Ovary (tissue), 9 donors: Measurements from ENCODE around the gene CALY. TPM values are rescaled to one million over a fixed set of nuclear protein-coding genes. Genes with fewer than 3 reads are reported as not detected.
A peak's percentile ranks its signal among the peaks of the same experiment; 100 is the strongest.

ENCODE experiments used
- DNase-seq, 5 donors: peaks; one replicate each; pipeline ENCODE4 v3.0.0-alpha.2; 2019 to 2020
- H3K27ac ChIP-seq, 2 donors: fragments of 200-600 bp; one replicate each; pipeline versions ENCODE4 v1.5.1 to v1.8.0; 2019 to 2022
- H3K27me3 ChIP-seq: fragments of 200-600 bp; one replicate; pipeline ENCODE4 v1.8.0; 2022
- H3K36me3 ChIP-seq: fragments of 200-600 bp; sonication (generic); one replicate; pipeline ENCODE4 v1.5.1; 2019
- H3K4me1 ChIP-seq: one replicate; pipeline ENCODE4 v1.8.1; 2013; ENCODE audit warnings: mild to moderate bottlenecking, moderate library complexity; ENCODE audit not compliant: insufficient read depth
- H3K4me3 ChIP-seq: fragments of 200-600 bp; sonication (generic); one replicate; pipeline ENCODE4 v1.5.1; 2017
- H3K9me3 ChIP-seq, 2 donors: fragments of 200-600 bp in 1 of 2; sonication (generic) in 1 of 2; one replicate each; pipeline versions ENCODE4 v1.5.1 to v1.8.1; 2013 to 2019; ENCODE audit warnings: mild to moderate bottlenecking in 1 of 2, moderate library complexity in 1 of 2
- EP300 ChIP-seq: sonication (generic); formaldehyde crosslinking; IDR thresholded peaks from one replicate; pipeline ENCODE4 v1.6.1; 2017; ENCODE audit warnings: antibody characterized with exemption
- POLR2A ChIP-seq: fragments of 450-650 bp; IDR thresholded peaks from one replicate; pipeline ENCODE4 v1.6.1; 2017; ENCODE audit warnings: antibody characterized with exemption, mild to moderate bottlenecking, moderate library complexity
- WGBS, 3 donors: extraction: QIAGEN DNeasy Blood & Tissue Kit in 1 of 3; methylation state at CpG; one replicate each; pipeline versions ENCODE4 v1.1.5 to v1.1.7; 2013 to 2017; 5-methylcytosine and 5-hydroxymethylcytosine counted together
- intact Hi-C, 4 donors: fragments of 100-400 bp; cut with DNase I; formaldehyde crosslinking; loops; one replicate each; pipeline versions ENCODE4 v1.11.0 to v1.15.1; 2022 to 2023
- polyA plus RNA-seq, 2 donors: library from polyadenylated mRNA; stranded (reverse); fragments of 200-250 nt in 1 of 2; fragments of 350-450 nt in 1 of 2; fragmentation: Illumina TruSeq in 1 of 2; extraction: RNeasy Lipid Tissue Mini Kit (QIAGEN cat#74804) in 1 of 2; gene quantifications; one replicate each; pipeline ENCODE4 v1.2.3, GENCODE V29; 2013 to 2014
- total RNA-seq, 7 donors: library from RNA; depleted of rRNA in 2 of 7; stranded (reverse); fragments of >200 nt in 2 of 7; fragmentation: NEBNext Ultra II Directional in 3 of 7; extraction: Animal tissue kit (Norgen Biotek cat#: 25700) in 3 of 7; gene quantifications; one replicate each; pipeline versions ENCODE4 v1.1.0 to v1.2.4, GENCODE V29; 2016 to 2023
- TF ChIP-seq, protein P1 (sequence below), 3 donors: fragments of 450-650 bp in 2 of 3; fragments of 200-600 bp in 1 of 3; IDR thresholded peaks; one replicate each; pipeline versions ENCODE4 v1.5.1 to v1.8.0; 2016 to 2022; ENCODE audit warnings: antibody characterized with exemption in 3 of 3, mild to moderate bottlenecking in 1 of 3
- donor health status: DM: no; HTN: no; CAD: no; lungs with moderate emphysema.
- donor health status: DM: no; HTN: no; CAD: no.
- donor health status: Bipolar disorder and iron deficiency.
- donor health status: DM: yes; HTN: yes; CAD: no.
- donor health status: DM: no; HTN: no; CAD: no.
- donor health status: DM: yes; HTN: yes; CAD: no.

CALY gene
- total and polyA plus RNA-seq, 9 donors, result 0.69 TPM; not detected in 8

DNA sequence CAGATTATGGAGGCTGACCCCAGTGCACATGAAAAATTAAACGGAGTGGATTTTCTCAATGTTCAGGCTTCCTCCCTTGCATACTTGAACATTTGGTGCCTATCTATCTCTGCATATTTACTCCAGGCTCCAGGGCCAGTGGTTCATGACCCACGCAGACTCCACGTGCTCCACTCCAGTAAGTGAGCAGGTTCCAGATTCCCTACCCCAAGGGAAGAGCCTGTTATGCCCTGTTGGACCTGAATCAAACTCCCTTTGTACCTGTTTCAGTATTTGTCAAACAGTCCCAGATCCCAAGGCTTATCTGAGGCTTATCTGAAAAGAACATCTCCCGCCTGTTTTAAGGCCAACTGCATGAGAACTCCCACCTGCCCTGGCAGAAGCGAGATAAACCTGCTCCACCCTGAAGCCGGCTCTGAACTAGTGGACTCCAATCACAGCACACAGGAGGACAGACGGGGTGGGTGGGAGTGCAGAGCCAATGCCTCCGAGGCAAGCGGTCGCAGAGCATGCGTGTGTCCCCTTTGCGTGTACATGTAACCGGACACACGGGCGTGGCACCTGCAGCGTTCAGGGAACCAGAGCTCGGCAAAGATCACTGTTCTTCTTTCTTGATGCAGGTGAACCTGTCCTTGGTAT, 23.4 kb upstream of the CALY start:
- Histone ChIP-seq H3K9me3 (no peaks in the 10 kb centered on the region), H3K4me1 (peaks cover 7% of the 10 kb centered on the region), H3K36me3 (no peaks in the 10 kb centered on the region), H3K4me3 (no peak overlapping the region), H3K27me3 (no peaks in the 10 kb centered on the region), H3K27ac (no peak overlapping the region)
- no peak for DNase-seq
- intact Hi-C loops, result no loop called here
- WGBS, 3 donors, result 64 to 72% (median 71%) methylated on average over 17 of the region's 17 CpGs
- TF ChIP-seq EP300, result no peak
- TF ChIP-seq, protein P1, sequence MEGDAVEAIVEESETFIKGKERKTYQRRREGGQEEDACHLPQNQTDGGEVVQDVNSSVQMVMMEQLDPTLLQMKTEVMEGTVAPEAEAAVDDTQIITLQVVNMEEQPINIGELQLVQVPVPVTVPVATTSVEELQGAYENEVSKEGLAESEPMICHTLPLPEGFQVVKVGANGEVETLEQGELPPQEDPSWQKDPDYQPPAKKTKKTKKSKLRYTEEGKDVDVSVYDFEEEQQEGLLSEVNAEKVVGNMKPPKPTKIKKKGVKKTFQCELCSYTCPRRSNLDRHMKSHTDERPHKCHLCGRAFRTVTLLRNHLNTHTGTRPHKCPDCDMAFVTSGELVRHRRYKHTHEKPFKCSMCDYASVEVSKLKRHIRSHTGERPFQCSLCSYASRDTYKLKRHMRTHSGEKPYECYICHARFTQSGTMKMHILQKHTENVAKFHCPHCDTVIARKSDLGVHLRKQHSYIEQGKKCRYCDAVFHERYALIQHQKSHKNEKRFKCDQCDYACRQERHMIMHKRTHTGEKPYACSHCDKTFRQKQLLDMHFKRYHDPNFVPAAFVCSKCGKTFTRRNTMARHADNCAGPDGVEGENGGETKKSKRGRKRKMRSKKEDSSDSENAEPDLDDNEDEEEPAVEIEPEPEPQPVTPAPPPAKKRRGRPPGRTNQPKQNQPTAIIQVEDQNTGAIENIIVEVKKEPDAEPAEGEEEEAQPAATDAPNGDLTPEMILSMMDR (IDR thresholded peaks at IDR 0.05), result no peak
- no peak for TF ChIP-seq POLR2A

DNA sequence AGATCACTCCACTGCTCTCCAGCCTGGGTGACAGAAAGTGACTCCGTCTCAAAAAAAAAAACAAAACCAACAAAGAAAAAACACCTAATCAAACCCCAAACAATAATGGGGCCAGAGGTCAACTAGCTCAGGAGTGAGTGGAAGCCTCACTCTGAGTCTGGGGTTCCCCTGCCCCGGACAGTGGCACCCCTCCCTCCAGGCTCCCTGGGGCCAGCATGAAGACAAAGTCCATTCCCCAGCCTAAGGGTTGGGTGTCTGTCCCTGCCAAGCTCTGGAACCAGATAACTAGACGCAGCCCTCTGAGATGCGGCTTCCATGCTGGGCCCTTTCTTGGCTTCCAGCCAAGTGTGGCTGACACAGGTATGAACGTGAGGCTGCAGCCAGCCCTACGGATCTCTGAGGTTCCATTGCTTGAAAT, 22.9 kb upstream of the CALY start:
- Histone ChIP-seq H3K36me3 (no peaks in the 10 kb centered on the region), H3K27me3 (no peaks in the 10 kb centered on the region), H3K4me1 (peaks cover 7% of the 10 kb centered on the region), H3K27ac (no peak overlapping the region), H3K9me3 (no peaks in the 10 kb centered on the region), H3K4me3 (no peak overlapping the region)
- TF ChIP-seq EP300 (no peak), POLR2A (no peak)
- TF ChIP-seq, protein P1 (IDR thresholded peaks at IDR 0.05), result no peak
- peak in 1 of 5 donors; percentile 28 for DNase-seq
- WGBS, 3 donors, result 50 to 60% (median 55%) methylated on average over 4 to 6 of the region's 6 CpGs
- intact Hi-C loops, result no loop called here

DNA sequence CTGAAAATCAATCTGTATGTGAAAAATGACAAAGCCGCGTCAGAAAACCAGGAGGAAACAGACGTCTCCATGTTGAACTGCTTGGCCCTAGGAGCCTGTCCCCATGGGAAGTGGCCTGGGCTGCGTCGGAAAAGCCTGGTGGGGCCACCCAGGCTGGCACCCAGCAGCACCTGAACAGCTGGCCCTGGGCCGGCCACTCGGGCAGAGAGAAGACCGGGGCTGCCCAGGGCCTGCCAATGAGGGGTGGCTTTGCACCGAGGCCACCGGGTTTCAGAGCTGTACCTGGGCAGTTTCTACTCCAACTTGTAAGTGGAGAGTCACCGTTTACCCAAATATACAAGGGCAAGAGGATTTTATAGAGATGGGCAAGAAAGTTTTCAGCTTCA, 22.2 kb upstream of the CALY start:
- peaks cover 7% of the 10 kb centered on the region for H3K4me1 ChIP-seq
- TF ChIP-seq, protein P1 (IDR thresholded peaks at IDR 0.05), result no peak
- no peak for TF ChIP-seq POLR2A
- TF ChIP-seq EP300, result no peak
- H3K27ac ChIP-seq, result no peak overlapping the region
- DNase-seq, result no peak
- intact Hi-C loops, result no loop called here
- no peaks in the 10 kb centered on the region for H3K36me3 ChIP-seq
- no peaks in the 10 kb centered on the region for H3K9me3 ChIP-seq
- no peak overlapping the region for H3K4me3 ChIP-seq
- no peaks in the 10 kb centered on the region for H3K27me3 ChIP-seq
- 80 to 84% (median 80%) methylated on average over 11 of the region's 11 CpGs for WGBS, 3 donors

DNA sequence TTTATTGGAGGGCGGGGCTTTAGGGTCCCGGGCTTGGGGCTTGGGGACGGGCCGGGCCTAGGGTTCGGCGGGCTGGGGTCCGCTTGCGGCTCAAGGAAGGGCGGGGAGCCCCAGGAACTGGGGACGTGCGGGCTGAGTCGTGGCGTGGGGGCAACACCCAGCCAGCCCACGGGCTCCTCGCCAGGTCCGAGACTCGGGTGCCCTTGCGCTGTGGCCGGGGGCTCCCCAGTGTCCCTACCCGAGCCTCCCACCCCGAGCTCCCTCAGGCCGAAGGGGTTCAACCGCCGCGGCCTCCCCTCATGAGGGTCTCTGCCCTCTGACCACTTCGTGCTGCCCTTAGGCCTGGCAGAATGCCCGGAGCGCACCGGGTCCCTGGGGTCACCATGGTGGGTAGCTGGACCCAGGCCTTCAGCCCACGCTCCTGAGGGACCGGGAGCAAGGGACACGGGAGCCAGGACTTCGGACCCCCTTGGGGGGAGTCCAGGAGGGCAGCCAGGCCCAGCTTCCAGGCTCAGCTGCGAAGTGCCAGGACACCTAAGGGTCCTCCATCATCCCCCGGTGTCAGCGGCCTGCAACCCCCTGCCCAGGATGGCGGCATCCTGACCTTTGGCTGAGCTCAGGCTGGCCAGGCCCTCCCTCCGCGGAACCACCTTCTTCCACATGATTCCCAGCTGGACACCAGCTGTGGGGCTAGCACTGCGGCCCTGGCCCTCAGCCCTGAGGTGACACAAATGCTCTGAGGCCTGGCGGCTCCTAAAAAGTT, 21.6 kb upstream of the CALY start:
- Histone ChIP-seq H3K4me3 (no peak overlapping the region), H3K27me3 (no peaks in the 10 kb centered on the region), H3K4me1 (peaks cover 7% of the 10 kb centered on the region), H3K27ac (no peak overlapping the region), H3K36me3 (no peaks in the 10 kb centered on the region), H3K9me3 (no peaks in the 10 kb centered on the region)
- intact Hi-C loops, result no loop called here
- WGBS, 3 donors, result 73 to 83% (median 77%) methylated on average over 35 to 41 of the region's 41 CpGs
- TF ChIP-seq EP300 (no peak), POLR2A (no peak)
- TF ChIP-seq, protein P1 (IDR thresholded peaks at IDR 0.05), result no peak
- DNase-seq, result peak in 4 of 5 donors; percentile 40 to 66 (median 64)
